Upper lobe of right lung (tissue), 1 donor: ENCODE results near the gene DOCK10. TPM values are rescaled to one million over a fixed set of nuclear protein-coding genes. Genes with fewer than 3 reads are reported as not detected.

Source experiments
- ATAC-seq: fragments of 200-7000 bp; cut with Tn5 transposase; one replicate; pipeline ENCODE4 v1.9.1; 2020; ENCODE audit warnings: mild to moderate bottlenecking, moderate library complexity
- DNase-seq: peaks from one replicate; pipeline ENCODE4 v3.0.0-alpha.2; 2020
- H3K27ac ChIP-seq: fragments of 200-600 bp; one replicate; pipeline ENCODE4 v1.8.0; 2022
- H3K27me3 ChIP-seq: fragments of 200-600 bp; one replicate; pipeline ENCODE4 v1.8.0; 2022; ENCODE audit warnings: mild to moderate bottlenecking
- H3K36me3 ChIP-seq: fragments of 200-600 bp; one replicate; pipeline ENCODE4 v1.8.0; 2022
- H3K4me1 ChIP-seq: fragments of 200-600 bp; one replicate; pipeline ENCODE4 v1.8.0; 2022
- H3K4me3 ChIP-seq: fragments of 200-600 bp; one replicate; pipeline ENCODE4 v1.8.0; 2022; ENCODE audit warnings: mild to moderate bottlenecking
- H3K9me3 ChIP-seq: fragments of 200-600 bp; one replicate; pipeline ENCODE4 v1.8.0; 2022
- CTCF ChIP-seq: fragments of 200-600 bp; IDR thresholded peaks from one replicate; pipeline ENCODE4 v1.8.0; 2022; ENCODE audit warnings: antibody characterized with exemption
- intact Hi-C: fragments of 100-400 bp; cut with DNase I; formaldehyde crosslinking; loops from one replicate; pipeline ENCODE4 v1.11.0; 2022
- microRNA-seq: library from miRNA; unstranded; fragments of <30 nt; microRNA quantifications from one replicate; pipeline ENCODE4 v1.2.0, GENCODE V29; 2020; ENCODE audit warnings: borderline microRNAs expressed
- total RNA-seq: library from RNA; stranded (reverse); fragmentation: NEBNext Ultra II Directional; extraction: Animal tissue kit (Norgen Biotek cat#: 25700); gene quantifications from one replicate; pipeline ENCODE4 v1.2.1, GENCODE V29; 2021
- donor health status: DM: no; HTN: yes; CAD: no; lungs with severe emphysema.

Gene DOCK10
- total RNA-seq, 1 donor from 2014 or later: 35.8 TPM

- Histone ChIP-seq H3K4me1 (no peaks in the 10 kb centered on the region), H3K27ac (no peak overlapping the region), H3K4me3 (no peak overlapping the region), H3K9me3 (no peaks in the 10 kb centered on the region), H3K27me3 (no peaks in the 10 kb centered on the region), H3K36me3 (no peaks in the 10 kb centered on the region)
- intact Hi-C loops: no loop called here
- DNase-seq: no peak
- no peak for TF ChIP-seq CTCF
- ATAC-seq: no peak
Observed at GRCh38 chr2:224722250-224722649, 320.0 kb downstream of the DOCK10 start.

GRCh38 chr2:224716921-224717320 is 325.3 kb downstream of the DOCK10 start:
- no peak for TF ChIP-seq CTCF
- no peak for DNase-seq
- no peak for ATAC-seq
- H3K27me3 ChIP-seq: no peaks in the 10 kb centered on the region
- no peaks in the 10 kb centered on the region for H3K9me3 ChIP-seq
- no peaks in the 10 kb centered on the region for H3K36me3 ChIP-seq
- intact Hi-C loops: no loop called here
- no peaks in the 10 kb centered on the region for H3K4me1 ChIP-seq
- H3K27ac ChIP-seq: no peak overlapping the region
- no peak overlapping the region for H3K4me3 ChIP-seq

GRCh38 chr2:224716201-224716600 is 326.1 kb downstream of the DOCK10 start, which contains the start of gene CCDC195:
Gene CCDC195, minus strand, starts transcription at chr2:224716365. Its CDS starts 0 bp downstream, at chr2:224716365.
- Histone ChIP-seq H3K27ac (no peak within 1 kb of the TSS), H3K9me3 (no peaks in the 10 kb centered on the region), H3K4me3 (no peak within 1 kb of the TSS), H3K36me3 (no peaks in the 10 kb centered on the region), H3K27me3 (no peaks in the 10 kb centered on the region), H3K4me1 (no peaks in the 10 kb centered on the region)
- intact Hi-C loops: no loop called here
- DNase-seq: no peak
- no peak for TF ChIP-seq CTCF
- ATAC-seq: no peak

Small RNAs within 50 kb of the gene (microRNA-seq; reads per million reads assigned to microRNA genes)
- not detected for gene MIR4439
